ENCODE measurements around the gene GNLY.
"Not testable (repeated sequence)": the region's sequence is repeated elsewhere in the genome, so short reads cannot be mapped to it uniquely, and the experiment has no call there.

GNLY gene

GRCh38 chr2:85712849-85713612 lies 18.9 kb downstream of the GNLY start:
- DNase-seq (ENCODE audit: low read depth), result peak; percentile 80
- no peak overlapping the region for H3K4me3 ChIP-seq (ENCODE audit: low read length)

GRCh38 chr2:85713836-85714235 lies 19.7 kb downstream of the GNLY start:
- no peak for TF ChIP-seq CTCF (IDR thresholded peaks at IDR 0.05; ENCODE audit: insufficient read depth, low read depth, low read length, missing control alignments)
- DNase-seq (ENCODE audit: low read depth), result no peak
- H3K4me3 ChIP-seq (ENCODE audit: low read length), result no peak overlapping the region

More at GRCh38 chr2:85712849-85713612, 18.9 kb downstream of the GNLY start:
- no peak for TF ChIP-seq CTCF (IDR thresholded peaks at IDR 0.05; ENCODE audit: insufficient read depth, low read depth, low read length, missing control alignments)

GRCh38 chr2:85714421-85714820 lies 20.3 kb downstream of the GNLY start:
- not testable (repeated sequence) for H3K4me3 ChIP-seq (ENCODE audit: low read length); DNase-seq (ENCODE audit: low read depth)

GRCh38 chr2:85714841-85715240 lies 20.7 kb downstream of the GNLY start:
- no peak for TF ChIP-seq CTCF (IDR thresholded peaks at IDR 0.05; ENCODE audit: insufficient read depth, low read depth, low read length, missing control alignments)
- no peak for DNase-seq (ENCODE audit: low read depth)
- H3K4me3 ChIP-seq (ENCODE audit: low read length), result no peak overlapping the region

GRCh38 chr2:85716346-85716914 lies 22.3 kb downstream of the GNLY start:
- no peak overlapping the region for H3K4me3 ChIP-seq (ENCODE audit: low read length)
- no peak for TF ChIP-seq CTCF (IDR thresholded peaks at IDR 0.05; ENCODE audit: insufficient read depth, low read depth, low read length, missing control alignments)
- DNase-seq (ENCODE audit: low read depth), result no peak

GRCh38 chr2:85717308-85718008 lies 23.3 kb downstream of the GNLY start:
- TF ChIP-seq CTCF (IDR thresholded peaks at IDR 0.05; ENCODE audit: insufficient read depth, low read depth, low read length, missing control alignments), result no peak
- no peak for DNase-seq (ENCODE audit: low read depth)
- H3K4me3 ChIP-seq (ENCODE audit: low read length), result no peak overlapping the region

- DNase-seq (ENCODE audit: low read depth), result no peak
- no peak for TF ChIP-seq CTCF (IDR thresholded peaks at IDR 0.05; ENCODE audit: insufficient read depth, low read depth, low read length, missing control alignments)
- H3K4me3 ChIP-seq (ENCODE audit: low read length), result no peak overlapping the region
These were observed 23.8 kb downstream of the GNLY start for GRCh38 chr2:85718009-85718391.
